ENCODE measurements around the gene MAPKAP1.

GRCh38 chr9:125467116-125467740 lies 239.8 kb downstream of the MAPKAP1 start:
- TF ChIP-seq ZNF70 (CRISPR knock-in tag; IDR thresholded peaks at IDR 0.05) (no peak), ZFP3 (CRISPR knock-in tag; IDR thresholded peaks at IDR 0.05) (no peak), CREB5 (CRISPR knock-in tag; IDR thresholded peaks at IDR 0.05; ENCODE audit: low read depth) (no peak), PPARA (CRISPR knock-in tag; IDR thresholded peaks at IDR 0.05; ENCODE audit: borderline replicate concordance) (no peak), RARB (CRISPR knock-in tag; IDR thresholded peaks at IDR 0.05) (no peak), GLIS3 (CRISPR knock-in tag; IDR thresholded peaks at IDR 0.05) (no peak), ZFP30 (CRISPR knock-in tag; IDR thresholded peaks at IDR 0.05) (no peak), PATZ1 (CRISPR knock-in tag; IDR thresholded peaks at IDR 0.05; ENCODE audit: borderline replicate concordance) (no peak), TCF4 (CRISPR knock-in tag; IDR thresholded peaks at IDR 0.05; ENCODE audit: borderline replicate concordance) (no peak), ZNF8 (CRISPR knock-in tag; IDR thresholded peaks at IDR 0.05) (no peak), OSR1 (CRISPR knock-in tag; IDR thresholded peaks at IDR 0.05) (no peak), BACH2 (CRISPR knock-in tag; IDR thresholded peaks at IDR 0.05; ENCODE audit: borderline replicate concordance) (no peak), ESRRG (CRISPR knock-in tag; IDR thresholded peaks at IDR 0.05) (no peak), ZNF565 (CRISPR knock-in tag; conservative IDR thresholded peaks at IDR 0.05; ENCODE audit: low read depth) (no peak)
